ENCODE measurements around the gene SORBS1. TPM values are rescaled to one million over a fixed set of nuclear protein-coding genes. Genes with fewer than 3 reads are reported as not detected.

Gene SORBS1
- total and polyA plus RNA-seq, 8 donors = 34.4 to 713 (median 168) TPM

GRCh38 chr10:95442341-95442740, 118.8 kb downstream of the SORBS1 start:
- TF ChIP-seq CTCF (IDR thresholded peaks at IDR 0.05) (no peak), POLR2A (IDR thresholded peaks at IDR 0.05) (no peak), EP300 (IDR thresholded peaks at IDR 0.05) (no peak), POLR2AphosphoS5 (IDR thresholded peaks at IDR 0.05) (no peak)
- WGBS, 5 donors = 90 to 96% (median 93%) methylated on average over 6 to 7 of the region's 7 CpGs
- Histone ChIP-seq H3K4me3 (no peak overlapping the region), H3K9me3 (no peaks in the 10 kb centered on the region), H3K4me1 (peaks cover 34 to 91% (median 65%) of the 10 kb centered on the region in 4 donors), H3K27ac (peak overlapping the region in 4 of 5 donors; percentile 74 to 95 (median 78)), H3K27me3 (no peaks in the 10 kb centered on the region), H3K36me3 (peaks cover 6 to 28% (median 21%) of the 10 kb centered on the region in 4 donors)
- intact Hi-C loops (cut with DNase I; ENCODE audit: low total_unique reads) = no loop called here
- no peak for DNase-seq

- H3K4me3 ChIP-seq = no peak overlapping the region
- 65 to 81% (median 73%) methylated on average over 2 of the region's 2 CpGs for WGBS, 5 donors
- no peak for TF ChIP-seq EP300 (IDR thresholded peaks at IDR 0.05)
- no peak for TF ChIP-seq POLR2AphosphoS5 (IDR thresholded peaks at IDR 0.05)
- no peak for TF ChIP-seq CTCF (IDR thresholded peaks at IDR 0.05)
- TF ChIP-seq POLR2A (IDR thresholded peaks at IDR 0.05) = no peak
- intact Hi-C loops (cut with DNase I; ENCODE audit: low total_unique reads) = no loop called here
- no peaks in the 10 kb centered on the region for H3K9me3 ChIP-seq
- no peaks in the 10 kb centered on the region for H3K27me3 ChIP-seq
- H3K4me1 ChIP-seq = peaks cover 28 to 91% (median 59%) of the 10 kb centered on the region in 4 donors
- DNase-seq = no peak
- peak overlapping the region in 4 of 5 donors; percentile 74 to 95 (median 78) for H3K27ac ChIP-seq
- H3K36me3 ChIP-seq = peaks cover 14 to 36% (median 29%) of the 10 kb centered on the region in 4 donors
Measured at GRCh38 chr10:95441547-95441923, 119.6 kb downstream of the SORBS1 start.

GRCh38 chr10:95440756-95441546, 120.2 kb downstream of the SORBS1 start:
- WGBS, 5 donors = 21 to 49% (median 31%) methylated on average over 7 of the region's 7 CpGs
- Histone ChIP-seq H3K27ac (peak overlapping the region in 4 of 5 donors; percentile 74 to 95 (median 78)), H3K36me3 (peaks cover 17 to 42% (median 35%) of the 10 kb centered on the region in 4 donors), H3K9me3 (no peaks in the 10 kb centered on the region), H3K27me3 (no peaks in the 10 kb centered on the region), H3K4me1 (peaks cover 22 to 91% (median 57%) of the 10 kb centered on the region in 4 donors), H3K4me3 (no peak overlapping the region)
- DNase-seq = no peak
- intact Hi-C loops (cut with DNase I; ENCODE audit: low total_unique reads) = no loop called here
- TF ChIP-seq CTCF (IDR thresholded peaks at IDR 0.05) (no peak), POLR2A (IDR thresholded peaks at IDR 0.05) (no peak)

GRCh38 chr10:95440038-95440725, 121.0 kb downstream of the SORBS1 start:
- H3K27ac ChIP-seq = peak overlapping the region in 4 of 5 donors; percentile 74 to 95 (median 78)
- H3K4me1 ChIP-seq = peaks cover 14 to 91% (median 57%) of the 10 kb centered on the region in 4 donors

More at GRCh38 chr10:95440038-95440725, 121.0 kb downstream of the SORBS1 start:
- 63 to 79% (median 67%) methylated on average over 6 of the region's 6 CpGs for WGBS, 5 donors
- Histone ChIP-seq H3K9me3 (no peaks in the 10 kb centered on the region), H3K36me3 (peaks cover 20 to 49% (median 42%) of the 10 kb centered on the region in 4 donors), H3K4me3 (no peak overlapping the region), H3K27me3 (no peaks in the 10 kb centered on the region)
- intact Hi-C loops (cut with DNase I; ENCODE audit: low total_unique reads) = no loop called here
- TF ChIP-seq POLR2AphosphoS5 (IDR thresholded peaks at IDR 0.05) (no peak), CTCF (IDR thresholded peaks at IDR 0.05) (no peak), POLR2A (IDR thresholded peaks at IDR 0.05) (no peak), EP300 (IDR thresholded peaks at IDR 0.05) (no peak)
- DNase-seq = no peak
